Ovary (tissue), 3 donors: ENCODE data around the gene GALNT10.

Source experiments
- EP300 ChIP-seq: sonication (generic); formaldehyde crosslinking; IDR thresholded peaks from one replicate; pipeline ENCODE4 v1.6.1; 2017; ENCODE audit warnings: antibody characterized with exemption
- POLR2A ChIP-seq: fragments of 450-650 bp; IDR thresholded peaks from one replicate; pipeline ENCODE4 v1.6.1; 2017; ENCODE audit warnings: antibody characterized with exemption, mild to moderate bottlenecking, moderate library complexity
- TF ChIP-seq, protein P1 (sequence below), 3 donors: fragments of 450-650 bp in 2 of 3; fragments of 200-600 bp in 1 of 3; IDR thresholded peaks; one replicate each; pipeline versions ENCODE4 v1.5.1 to v1.8.0; 2016 to 2022; ENCODE audit warnings: antibody characterized with exemption in 3 of 3, mild to moderate bottlenecking in 1 of 3
- donor health status: DM: no; HTN: no; CAD: no.

DNA sequence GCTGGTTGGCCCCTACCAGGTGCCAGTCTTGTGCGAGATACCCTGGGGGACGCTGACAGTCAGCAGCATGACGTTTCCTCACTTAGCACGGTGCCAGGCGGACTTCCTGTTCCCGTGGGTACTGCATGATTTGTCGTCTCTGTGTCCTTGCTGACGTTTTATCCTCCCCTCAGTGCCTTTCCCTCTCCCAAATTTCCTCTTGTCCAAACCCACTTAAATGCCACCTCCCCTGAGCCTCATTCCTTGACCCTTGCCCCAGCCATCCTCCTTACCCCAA is 194.6 kb downstream of the GALNT10 start:
- TF ChIP-seq, protein P1, sequence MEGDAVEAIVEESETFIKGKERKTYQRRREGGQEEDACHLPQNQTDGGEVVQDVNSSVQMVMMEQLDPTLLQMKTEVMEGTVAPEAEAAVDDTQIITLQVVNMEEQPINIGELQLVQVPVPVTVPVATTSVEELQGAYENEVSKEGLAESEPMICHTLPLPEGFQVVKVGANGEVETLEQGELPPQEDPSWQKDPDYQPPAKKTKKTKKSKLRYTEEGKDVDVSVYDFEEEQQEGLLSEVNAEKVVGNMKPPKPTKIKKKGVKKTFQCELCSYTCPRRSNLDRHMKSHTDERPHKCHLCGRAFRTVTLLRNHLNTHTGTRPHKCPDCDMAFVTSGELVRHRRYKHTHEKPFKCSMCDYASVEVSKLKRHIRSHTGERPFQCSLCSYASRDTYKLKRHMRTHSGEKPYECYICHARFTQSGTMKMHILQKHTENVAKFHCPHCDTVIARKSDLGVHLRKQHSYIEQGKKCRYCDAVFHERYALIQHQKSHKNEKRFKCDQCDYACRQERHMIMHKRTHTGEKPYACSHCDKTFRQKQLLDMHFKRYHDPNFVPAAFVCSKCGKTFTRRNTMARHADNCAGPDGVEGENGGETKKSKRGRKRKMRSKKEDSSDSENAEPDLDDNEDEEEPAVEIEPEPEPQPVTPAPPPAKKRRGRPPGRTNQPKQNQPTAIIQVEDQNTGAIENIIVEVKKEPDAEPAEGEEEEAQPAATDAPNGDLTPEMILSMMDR (IDR thresholded peaks at IDR 0.05) = no peak
- TF ChIP-seq POLR2A (no peak), EP300 (no peak)
